Panc1 (cell line): ENCODE data around the gene CLDN15. TPM values are rescaled to one million over a fixed set of nuclear protein-coding genes. Genes with fewer than 3 reads are reported as not detected.
"Not testable (repeated sequence)": the region's sequence is repeated elsewhere in the genome, so short reads cannot be mapped to it uniquely, and the experiment has no call there.

Source experiments
- ATAC-seq: fragments of 200-7000 bp; cut with Tn5 transposase; 2 replicates; pipeline ENCODE4 v1.9.1; 2020; ENCODE audit warnings: mild to moderate bottlenecking, moderate library complexity
- BruUV-seq: library from RNA; stranded (reverse); fragments of 400-500 nt; replicated peaks from 2 replicates; lab custom pipeline; 2021; lab: Mats Ljungman, UMichigan
- CTCF ChIA-PET: fragments of 300-600 bp; sonication (Branson Sonifier 250); formaldehyde crosslinking; loops from one replicate; lab custom pipeline; 2022; ENCODE audit warnings: antibody characterized with exemption; lab: Charles Lee
- POLR2A ChIA-PET: fragments of 300-600 bp; sonication (Branson Sonifier 250); formaldehyde crosslinking; loops from one replicate; lab custom pipeline; 2022; ENCODE audit warnings: antibody characterized with exemption; lab: Charles Lee
- DNase-seq: peaks from one replicate; pipeline ENCODE4 v3.0.0-alpha.2; 2010; ENCODE audit warnings: low read depth, low spot score
- H3K27ac ChIP-seq: 2 replicates; pipeline ENCODE4 v1.5.1; 2011; ENCODE audit warnings: mild to moderate bottlenecking, low read length, inconsistent platforms
- H3K27me3 ChIP-seq: fragments of 200-500 bp; sonication (Bioruptor generic); 2 replicates; pipeline ENCODE4 v1.6.0; 2014; ENCODE audit warnings: low read length, inconsistent platforms; ENCODE audit not compliant: control insufficient read depth, insufficient read depth
- H3K36me3 ChIP-seq: fragments of 200-500 bp; sonication (Bioruptor generic); 2 replicates; pipeline ENCODE4 v1.5.1; 2014; ENCODE audit warnings: inconsistent platforms, mild to moderate bottlenecking, low read length, moderate library complexity; ENCODE audit not compliant: control insufficient read depth, insufficient read depth
- H3K4me1 ChIP-seq: 2 replicates; pipeline ENCODE4 v1.5.1; 2011; ENCODE audit warnings: inconsistent platforms, mild to moderate bottlenecking, low read length, moderate library complexity; ENCODE audit not compliant: control insufficient read depth, insufficient read depth
- H3K4me3 ChIP-seq, 2 experiments: 2 replicates each; pipeline ENCODE4 v1.5.1; 2011 to 2012; ENCODE audit warnings: low read depth in 2 of 2, low read length in 2 of 2, mild to moderate bottlenecking in 2 of 2, inconsistent platforms in 1 of 2, moderate library complexity in 1 of 2
- H3K9me3 ChIP-seq: fragments of 200-500 bp; sonication (Bioruptor generic); 2 replicates; pipeline ENCODE4 v1.5.1; 2014; ENCODE audit warnings: low read depth, mild to moderate bottlenecking, inconsistent platforms, low read length, moderate library complexity; ENCODE audit not compliant: control insufficient read depth, insufficient read depth
- POLR2AphosphoS5 ChIP-seq: IDR thresholded peaks from 2 replicates; pipeline ENCODE4 v1.6.1; 2012; ENCODE audit warnings: mild to moderate bottlenecking, low read depth, low read length, moderate library complexity
- SIN3A ChIP-seq: IDR thresholded peaks from 2 replicates; pipeline ENCODE4 v1.6.1; 2012; ENCODE audit warnings: low read depth, mild to moderate bottlenecking, low read length, moderate library complexity, borderline replicate concordance; ENCODE audit not compliant: insufficient read depth
- TCF7L2 ChIP-seq: IDR thresholded peaks from 2 replicates; pipeline ENCODE4 v1.6.1; 2011; ENCODE audit warnings: mild to moderate bottlenecking, low read depth, low read length, inconsistent platforms
- in situ Hi-C: cut with HindIII; loops from 2 replicates; pipeline ENCODE4 v1.10.0; 2016; ENCODE audit warnings: low sequenced_read_pairs, low pct_unique_long_range_greater_than_20kb
- intact Hi-C: fragments of 100-400 bp; cut with micrococcal nuclease; formaldehyde crosslinking; loops from one replicate; pipeline ENCODE4 v1.10.0; 2022; ENCODE audit not compliant: unreplicated experiment
- total RNA-seq: library from RNA; stranded (reverse); gene quantifications from one replicate; pipeline ENCODE4 v1.2.1, GENCODE V29; 2021; ENCODE audit not compliant: unreplicated experiment
- TF ChIP-seq, protein P1 (sequence below), 2 experiments: IDR thresholded peaks; 2 replicates each; pipeline ENCODE4 v1.6.1; 2011 to 2012; ENCODE audit warnings: low read depth in 2 of 2, control low read depth in 1 of 2, low read length in 1 of 2, mild to moderate bottlenecking in 1 of 2, moderate library complexity in 1 of 2; ENCODE audit not compliant: insufficient read depth in 1 of 2
- TF ChIP-seq, protein P2 (sequence below): fragments of 450-650 bp; IDR thresholded peaks from 2 replicates; pipeline ENCODE4 v1.5.1; 2017; ENCODE audit warnings: mild to moderate bottlenecking

The CLDN15 gene
- total RNA-seq, 1 experiment from 2014 or later, result 8.0 TPM

DNA sequence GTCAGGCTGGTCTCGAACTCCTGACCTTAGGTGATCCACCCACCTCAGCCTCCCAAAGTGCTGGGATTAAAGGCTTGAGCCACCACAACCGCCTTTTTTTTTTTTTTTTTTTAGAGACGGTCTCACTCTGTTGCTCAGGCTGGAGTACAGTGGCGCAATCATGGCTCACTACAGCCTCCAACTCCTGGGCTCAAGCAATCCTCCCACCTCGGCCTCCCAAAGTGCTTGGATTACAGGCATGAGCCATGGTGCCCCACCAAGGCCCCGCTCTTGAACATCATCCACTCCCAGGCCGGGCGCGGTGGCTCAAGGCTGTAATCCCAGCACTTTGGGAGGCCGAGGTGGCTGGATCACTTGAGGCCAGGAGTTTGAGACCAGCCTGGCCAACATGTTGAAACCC lies 38.1 kb downstream of the CLDN15 start:
- ATAC-seq, H3K27ac ChIP-seq, H3K4me1 ChIP-seq, in situ Hi-C loops, H3K9me3 ChIP-seq, POLR2A ChIA-PET, H3K27me3 ChIP-seq, H3K4me3 ChIP-seq, CTCF ChIA-PET, H3K36me3 ChIP-seq, intact Hi-C loops, DNase-seq, BruUV-seq: not testable (repeated sequence)

DNA sequence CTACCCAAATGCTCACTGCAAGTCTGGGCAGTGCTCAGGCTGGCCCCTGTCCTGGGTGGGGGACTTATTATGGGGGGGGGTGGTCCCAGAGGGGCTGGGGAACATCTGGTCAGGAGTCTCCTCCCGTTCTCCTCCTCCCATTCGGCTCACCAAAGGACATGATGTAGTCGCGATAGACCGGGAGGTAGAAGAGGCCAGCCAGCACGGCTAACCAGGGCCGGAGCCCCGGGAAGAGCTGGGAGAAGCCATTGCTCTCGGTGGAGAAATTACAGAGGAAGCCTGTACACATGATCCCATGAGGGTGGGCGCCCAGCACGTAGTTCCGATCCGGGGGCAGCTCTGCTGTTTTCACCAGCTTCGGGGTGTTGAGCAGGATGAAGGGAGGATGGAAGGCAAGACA lies 39.1 kb downstream of the CLDN15 start:
- DNase-seq, result no peak
- TF ChIP-seq, protein P1, sequence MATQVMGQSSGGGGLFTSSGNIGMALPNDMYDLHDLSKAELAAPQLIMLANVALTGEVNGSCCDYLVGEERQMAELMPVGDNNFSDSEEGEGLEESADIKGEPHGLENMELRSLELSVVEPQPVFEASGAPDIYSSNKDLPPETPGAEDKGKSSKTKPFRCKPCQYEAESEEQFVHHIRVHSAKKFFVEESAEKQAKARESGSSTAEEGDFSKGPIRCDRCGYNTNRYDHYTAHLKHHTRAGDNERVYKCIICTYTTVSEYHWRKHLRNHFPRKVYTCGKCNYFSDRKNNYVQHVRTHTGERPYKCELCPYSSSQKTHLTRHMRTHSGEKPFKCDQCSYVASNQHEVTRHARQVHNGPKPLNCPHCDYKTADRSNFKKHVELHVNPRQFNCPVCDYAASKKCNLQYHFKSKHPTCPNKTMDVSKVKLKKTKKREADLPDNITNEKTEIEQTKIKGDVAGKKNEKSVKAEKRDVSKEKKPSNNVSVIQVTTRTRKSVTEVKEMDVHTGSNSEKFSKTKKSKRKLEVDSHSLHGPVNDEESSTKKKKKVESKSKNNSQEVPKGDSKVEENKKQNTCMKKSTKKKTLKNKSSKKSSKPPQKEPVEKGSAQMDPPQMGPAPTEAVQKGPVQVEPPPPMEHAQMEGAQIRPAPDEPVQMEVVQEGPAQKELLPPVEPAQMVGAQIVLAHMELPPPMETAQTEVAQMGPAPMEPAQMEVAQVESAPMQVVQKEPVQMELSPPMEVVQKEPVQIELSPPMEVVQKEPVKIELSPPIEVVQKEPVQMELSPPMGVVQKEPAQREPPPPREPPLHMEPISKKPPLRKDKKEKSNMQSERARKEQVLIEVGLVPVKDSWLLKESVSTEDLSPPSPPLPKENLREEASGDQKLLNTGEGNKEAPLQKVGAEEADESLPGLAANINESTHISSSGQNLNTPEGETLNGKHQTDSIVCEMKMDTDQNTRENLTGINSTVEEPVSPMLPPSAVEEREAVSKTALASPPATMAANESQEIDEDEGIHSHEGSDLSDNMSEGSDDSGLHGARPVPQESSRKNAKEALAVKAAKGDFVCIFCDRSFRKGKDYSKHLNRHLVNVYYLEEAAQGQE (IDR thresholded peaks at IDR 0.05; ENCODE audit: insufficient read depth in 1 of 2, low read depth in 2 of 2, low read length in 1 of 2), result no peak
- TF ChIP-seq, protein P2, sequence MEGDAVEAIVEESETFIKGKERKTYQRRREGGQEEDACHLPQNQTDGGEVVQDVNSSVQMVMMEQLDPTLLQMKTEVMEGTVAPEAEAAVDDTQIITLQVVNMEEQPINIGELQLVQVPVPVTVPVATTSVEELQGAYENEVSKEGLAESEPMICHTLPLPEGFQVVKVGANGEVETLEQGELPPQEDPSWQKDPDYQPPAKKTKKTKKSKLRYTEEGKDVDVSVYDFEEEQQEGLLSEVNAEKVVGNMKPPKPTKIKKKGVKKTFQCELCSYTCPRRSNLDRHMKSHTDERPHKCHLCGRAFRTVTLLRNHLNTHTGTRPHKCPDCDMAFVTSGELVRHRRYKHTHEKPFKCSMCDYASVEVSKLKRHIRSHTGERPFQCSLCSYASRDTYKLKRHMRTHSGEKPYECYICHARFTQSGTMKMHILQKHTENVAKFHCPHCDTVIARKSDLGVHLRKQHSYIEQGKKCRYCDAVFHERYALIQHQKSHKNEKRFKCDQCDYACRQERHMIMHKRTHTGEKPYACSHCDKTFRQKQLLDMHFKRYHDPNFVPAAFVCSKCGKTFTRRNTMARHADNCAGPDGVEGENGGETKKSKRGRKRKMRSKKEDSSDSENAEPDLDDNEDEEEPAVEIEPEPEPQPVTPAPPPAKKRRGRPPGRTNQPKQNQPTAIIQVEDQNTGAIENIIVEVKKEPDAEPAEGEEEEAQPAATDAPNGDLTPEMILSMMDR, result no peak
- TF ChIP-seq SIN3A, result no peak
- no peak for TF ChIP-seq POLR2AphosphoS5
- no peak for TF ChIP-seq TCF7L2
- no peak for ATAC-seq
- Histone ChIP-seq H3K4me1 (peaks cover 5% of the 10 kb centered on the region; the same call in 1 of the 2 replicates), H3K27ac (no peak overlapping the region), H3K9me3 (no peaks in the 10 kb centered on the region), H3K4me3 (no peak overlapping the region), H3K36me3 (no peaks in the 10 kb centered on the region), H3K27me3 (no peaks in the 10 kb centered on the region)
- intact Hi-C loops (no loop called here), in situ Hi-C loops (no loop called here)
- CTCF ChIA-PET, result no interaction called here
- POLR2A ChIA-PET, result no interaction called here
- no TSS peak for BruUV-seq

DNA sequence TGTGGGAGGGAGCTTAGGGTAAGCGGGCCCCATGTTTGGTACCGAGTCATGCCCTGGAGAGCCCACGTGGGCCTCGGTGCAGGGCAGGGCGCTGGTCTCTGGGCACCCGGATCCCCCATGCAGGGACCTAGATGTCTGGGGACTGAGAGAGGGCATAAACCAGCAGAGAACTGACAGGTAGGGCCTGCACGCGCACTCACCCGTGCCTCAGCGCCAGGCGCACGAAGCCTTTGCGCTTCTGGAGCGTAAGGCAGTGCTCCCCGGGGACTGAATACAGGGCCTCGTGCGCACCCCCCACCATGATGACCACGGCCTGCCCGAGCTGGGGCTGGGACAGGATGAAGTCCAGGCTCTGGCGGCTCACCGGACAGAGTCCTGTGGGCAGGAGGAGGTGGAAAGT lies 39.6 kb downstream of the CLDN15 start:
- H3K9me3 ChIP-seq, result no peaks in the 10 kb centered on the region
- BruUV-seq, result no TSS peak
- intact Hi-C loops, result no loop called here
- in situ Hi-C loops, result no loop called here
- no peaks in the 10 kb centered on the region for H3K36me3 ChIP-seq
- H3K4me1 ChIP-seq, result peaks cover 5% of the 10 kb centered on the region; the same call in 1 of the 2 replicates
- no peak for TF ChIP-seq TCF7L2
- no peak for TF ChIP-seq POLR2AphosphoS5
- TF ChIP-seq, protein P2, result no peak
- TF ChIP-seq, protein P1 (IDR thresholded peaks at IDR 0.05; ENCODE audit: insufficient read depth in 1 of 2, low read depth in 2 of 2, low read length in 1 of 2), result no peak
- TF ChIP-seq SIN3A, result no peak
- no peak overlapping the region for H3K27ac ChIP-seq
- no peak overlapping the region for H3K4me3 ChIP-seq
- DNase-seq (no peak), ATAC-seq (no peak)
- H3K27me3 ChIP-seq, result no peaks in the 10 kb centered on the region
- ChIA-PET CTCF (no interaction called here), POLR2A (no interaction called here)
